Panc1 (cell line): ENCODE results near the gene SLAMF7.

Source experiments
- CTCF ChIP-seq: fragments of 450-650 bp; IDR thresholded peaks from 2 replicates; pipeline ENCODE4 v1.5.1; 2017; ENCODE audit warnings: mild to moderate bottlenecking
- POLR2AphosphoS5 ChIP-seq: IDR thresholded peaks from 2 replicates; pipeline ENCODE4 v1.6.1; 2012; ENCODE audit warnings: mild to moderate bottlenecking, low read depth, low read length, moderate library complexity

- no peak for TF ChIP-seq CTCF
- TF ChIP-seq POLR2AphosphoS5: no peak
Measured at GRCh38 chr1:160743266-160743665, 4.2 kb downstream of the SLAMF7 start.
